Measurements from ENCODE around the gene SEC24B.
"Not testable (repeated sequence)": the region's sequence is repeated elsewhere in the genome, so short reads cannot be mapped to it uniquely, and the experiment has no call there.

The SEC24B gene

GRCh38 chr4:109562457-109563239, 129.0 kb downstream of the SEC24B start:
- DNase-seq (ENCODE audit: extremely low spot score, insufficient read length, low read depth) (no peak), FAIRE-seq (no peak)

DNA sequence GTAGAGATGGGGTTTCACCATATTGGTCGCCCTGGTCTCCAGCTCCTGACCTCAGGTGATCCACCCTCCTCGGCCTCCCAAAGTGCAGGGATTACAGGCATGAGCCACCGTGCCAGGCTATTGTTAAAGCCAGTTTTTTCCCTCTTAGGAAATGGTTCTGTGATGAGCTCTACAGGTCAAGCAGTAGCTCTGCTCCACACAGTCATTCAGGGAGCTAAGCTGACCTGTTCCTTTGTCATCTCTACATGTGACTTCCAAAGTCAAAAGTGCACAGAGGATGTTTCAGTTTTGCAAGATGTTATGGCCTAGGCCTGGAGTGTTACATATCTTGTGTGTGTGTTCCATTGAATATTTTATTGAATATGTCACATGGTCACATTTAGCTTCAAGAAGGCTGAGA, 137.9 kb downstream of the SEC24B start:
- no peak for FAIRE-seq
- no peak for DNase-seq (ENCODE audit: extremely low spot score, insufficient read length, low read depth)

DNA sequence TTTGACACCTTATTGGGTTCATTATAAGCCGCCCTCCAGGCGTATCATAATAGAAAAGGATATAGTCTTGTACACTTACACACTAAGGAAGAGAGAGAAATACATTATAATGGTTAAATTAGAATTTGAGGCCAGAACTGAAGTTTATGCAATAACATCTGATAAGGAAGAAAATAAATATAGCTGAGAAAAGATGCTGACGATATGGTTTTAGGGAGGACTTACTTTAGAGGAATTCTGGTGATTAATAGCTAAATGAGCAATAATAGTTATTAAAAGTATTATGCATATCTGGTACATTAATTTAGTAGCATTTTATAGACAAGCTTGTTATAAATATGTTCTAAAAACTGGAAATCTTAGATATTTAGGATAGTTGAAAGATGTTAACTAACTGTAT, 138.5 kb downstream of the SEC24B start:
- FAIRE-seq (no peak), DNase-seq (ENCODE audit: extremely low spot score, insufficient read length, low read depth) (no peak)

DNA sequence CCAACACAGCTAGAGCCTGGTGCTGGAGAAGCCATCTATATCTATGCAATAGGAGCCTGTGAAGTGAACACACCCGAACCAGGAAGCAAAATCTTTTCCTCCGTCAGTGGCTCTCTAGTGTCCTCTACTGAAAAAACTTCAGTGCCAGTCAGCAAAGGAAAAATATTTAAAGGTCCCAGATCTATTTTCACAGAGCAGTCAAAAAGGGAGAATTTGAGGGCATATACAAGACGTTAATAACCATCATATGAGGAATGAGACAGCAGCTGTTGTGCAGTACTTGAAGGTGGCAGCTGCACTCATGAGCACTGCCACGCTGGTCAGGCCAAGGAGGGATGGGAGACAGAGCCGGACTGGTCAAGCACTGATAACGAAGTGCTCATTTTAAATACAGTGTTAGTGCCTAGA, 140.8 kb downstream of the SEC24B start:
- peak; percentile 39 for FAIRE-seq

GRCh38 chr4:109574931-109575804, 141.6 kb downstream of the SEC24B start:
- no peak for FAIRE-seq
- DNase-seq (ENCODE audit: extremely low spot score, insufficient read length, low read depth), result no peak

More for the DNA sequence above, 140.8 kb downstream of the SEC24B start:
- no peak for DNase-seq (ENCODE audit: extremely low spot score, insufficient read length, low read depth)

- DNase-seq (ENCODE audit: extremely low spot score, insufficient read length, low read depth) (no peak), FAIRE-seq (no peak)
These were observed 142.8 kb downstream of the SEC24B start for GRCh38 chr4:109576462-109576861.

DNA sequence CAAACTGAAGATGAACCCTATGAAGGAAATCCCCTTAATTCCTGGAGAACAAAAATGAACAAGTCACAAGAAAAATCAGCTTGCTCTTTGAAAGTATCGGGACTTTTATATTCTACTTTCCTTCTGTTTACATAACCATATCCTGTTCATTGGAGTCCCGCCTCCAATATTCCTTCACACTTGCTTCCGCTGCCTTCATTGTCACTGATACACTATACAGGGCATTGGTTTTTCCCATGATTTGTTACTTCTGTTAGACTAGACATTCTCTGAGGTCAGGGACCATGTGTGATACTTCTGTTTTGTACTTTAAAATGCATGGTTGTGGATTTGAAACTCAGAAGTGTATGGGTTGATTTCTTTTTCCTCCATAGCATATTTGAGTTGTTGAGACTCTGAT, 145.2 kb downstream of the SEC24B start:
- no peak for FAIRE-seq
- DNase-seq (ENCODE audit: extremely low spot score, insufficient read length, low read depth), result no peak

GRCh38 chr4:109579997-109580396, 146.4 kb downstream of the SEC24B start:
- not testable (repeated sequence) for DNase-seq (ENCODE audit: extremely low spot score, insufficient read length, low read depth); FAIRE-seq

DNA sequence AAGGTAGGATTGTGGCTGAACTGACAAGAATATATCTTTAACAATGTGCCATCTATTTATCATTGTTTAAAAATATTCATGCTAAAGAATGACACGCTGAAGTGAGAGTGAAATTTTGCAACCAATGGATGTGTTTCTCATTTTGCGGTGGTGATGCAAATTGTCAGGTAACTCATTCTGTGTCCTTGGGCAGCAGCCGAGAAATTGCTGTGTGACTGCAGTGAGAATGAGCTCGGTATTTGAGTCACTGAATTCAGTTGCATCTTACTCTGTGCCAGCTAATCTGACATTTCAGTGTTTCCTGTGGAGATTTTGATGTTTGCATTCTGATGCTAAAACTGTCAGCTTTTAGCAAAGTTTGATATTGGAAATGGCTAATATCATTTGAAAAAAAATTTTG, 154.6 kb downstream of the SEC24B start:
- FAIRE-seq, result peak; percentile 86
- DNase-seq (ENCODE audit: extremely low spot score, insufficient read length, low read depth), result peak; percentile 20

DNA sequence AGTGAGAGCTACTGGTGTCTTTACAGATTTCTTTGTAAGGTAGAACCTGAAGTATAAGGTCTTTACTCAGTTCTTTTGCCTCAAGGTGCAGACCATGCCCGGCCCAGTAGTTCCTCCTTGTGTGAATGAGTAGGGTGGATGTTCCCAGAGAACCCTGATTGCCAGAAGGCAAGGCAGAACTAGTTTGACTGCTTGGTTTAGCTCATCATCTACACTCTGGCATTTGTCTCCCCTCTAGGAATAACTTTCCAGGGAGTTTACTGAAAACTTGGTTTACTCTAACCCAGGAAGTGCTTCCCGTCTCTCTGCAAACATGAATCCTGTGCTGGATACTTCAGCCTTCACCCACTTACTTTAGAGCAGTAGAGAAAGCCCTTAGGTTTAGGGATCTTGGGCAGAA, 155.5 kb downstream of the SEC24B start:
- DNase-seq (ENCODE audit: extremely low spot score, insufficient read length, low read depth) (no peak), FAIRE-seq (no peak)

DNA sequence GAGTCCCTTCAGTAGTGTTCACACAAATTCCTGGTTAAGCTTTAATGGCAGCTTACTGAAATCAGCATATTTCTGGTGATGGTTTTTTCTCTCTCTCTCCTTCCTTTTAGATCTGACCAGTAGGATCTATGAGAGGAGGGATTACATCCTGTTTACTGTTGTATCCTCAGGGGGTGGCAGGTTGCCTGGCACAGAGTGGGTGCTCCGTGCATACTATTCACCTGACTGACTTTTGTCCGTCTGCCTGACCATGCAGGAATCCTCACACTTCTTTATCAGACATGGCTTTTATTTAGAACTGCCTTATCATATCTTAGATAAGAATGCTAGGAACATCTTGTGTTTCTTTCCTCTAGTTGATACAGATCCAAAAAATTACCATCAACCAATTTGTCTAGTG, 156.0 kb downstream of the SEC24B start:
- FAIRE-seq, result no peak

More for the DNA sequence above, 156.0 kb downstream of the SEC24B start:
- no peak for DNase-seq (ENCODE audit: extremely low spot score, insufficient read length, low read depth)
